Measurements from ENCODE around the gene USP28. TPM values are rescaled to one million over a fixed set of nuclear protein-coding genes. Genes with fewer than 3 reads are reported as not detected.
A peak's percentile ranks its signal among the peaks of the same experiment; 100 is the strongest.
"Not testable (repeated sequence)": the region's sequence is repeated elsewhere in the genome, so short reads cannot be mapped to it uniquely, and the experiment has no call there.

The USP28 gene
- total RNA-seq, 1 experiment from 2014 or later: 49.9 TPM

GRCh38 chr11:113894421-113894996, 19.1 kb upstream of the USP28 start:
- H3K27ac ChIP-seq: no peak overlapping the region
- H3K27me3 ChIP-seq: no peaks in the 10 kb centered on the region
- H3K9me3 ChIP-seq (replicated peaks): no peaks in the 10 kb centered on the region
- DNase-seq: peak; percentile 26 to 56
- H3K4me3 ChIP-seq: no peak overlapping the region
- H3K4me1 ChIP-seq: 0 out of 2 replicates have a peak, but pooled peaks cover 2% of the 10 kb centered on the region
- H3K36me3 ChIP-seq: no peaks in the 10 kb centered on the region

GRCh38 chr11:113888848-113889247, 13.5 kb upstream of the USP28 start:
- H3K4me3 ChIP-seq: no peak overlapping the region
- DNase-seq: no peak
- H3K36me3 ChIP-seq: no peaks in the 10 kb centered on the region
- no peaks in the 10 kb centered on the region for H3K27me3 ChIP-seq
- H3K9me3 ChIP-seq (replicated peaks): no peaks in the 10 kb centered on the region
- H3K27ac ChIP-seq: no peak overlapping the region
- H3K4me1 ChIP-seq: 0 out of 2 replicates have a peak, but pooled peaks cover 2% of the 10 kb centered on the region

GRCh38 chr11:113885897-113886296, 10.5 kb upstream of the USP28 start:
- H3K4me1 ChIP-seq: peaks cover 13% of the 10 kb centered on the region
- H3K9me3 ChIP-seq (replicated peaks): no peaks in the 10 kb centered on the region
- no peaks in the 10 kb centered on the region for H3K36me3 ChIP-seq
- no peak overlapping the region for H3K27ac ChIP-seq
- H3K27me3 ChIP-seq: no peaks in the 10 kb centered on the region
- peak in 1 of 2 experiments; percentile 39 for DNase-seq
- no peak overlapping the region for H3K4me3 ChIP-seq

- DNase-seq: peak in 1 of 2 experiments; percentile 40
- H3K36me3 ChIP-seq: no peaks in the 10 kb centered on the region
- no peaks in the 10 kb centered on the region for H3K27me3 ChIP-seq
- no peaks in the 10 kb centered on the region for H3K9me3 ChIP-seq (replicated peaks)
- no peak overlapping the region for H3K4me3 ChIP-seq
- peaks cover 17% of the 10 kb centered on the region for H3K4me1 ChIP-seq
- H3K27ac ChIP-seq: no peak overlapping the region
Observed at GRCh38 chr11:113884361-113884836, 9.0 kb upstream of the USP28 start.

- Histone ChIP-seq H3K36me3 (no peaks in the 10 kb centered on the region), H3K27ac (peak overlapping the region; percentile 76), H3K27me3 (no peaks in the 10 kb centered on the region), H3K9me3 (replicated peaks) (no peaks in the 10 kb centered on the region), H3K4me1 (peaks cover 17% of the 10 kb centered on the region), H3K4me3 (no peak overlapping the region)
- peak; percentile 70 to 86 for DNase-seq
Observed at GRCh38 chr11:113881856-113882255, 6.5 kb upstream of the USP28 start.

- H3K9me3 ChIP-seq (replicated peaks): no peaks in the 10 kb centered on the region
- H3K4me3 ChIP-seq: no peak overlapping the region
- H3K27ac ChIP-seq: peak overlapping the region; percentile 76
- no peaks in the 10 kb centered on the region for H3K27me3 ChIP-seq
- no peaks in the 10 kb centered on the region for H3K36me3 ChIP-seq
- DNase-seq: peak; percentile 29 to 66
- peaks cover 17% of the 10 kb centered on the region for H3K4me1 ChIP-seq
Observed at GRCh38 chr11:113880971-113881370, 5.6 kb upstream of the USP28 start.

GRCh38 chr11:113879446-113879845, 4.1 kb upstream of the USP28 start:
- H3K9me3 ChIP-seq (replicated peaks): not testable (repeated sequence)
- peaks cover 17% of the 10 kb centered on the region for H3K4me1 ChIP-seq

GRCh38 chr11:113877670-113878055, 2.3 kb upstream of the USP28 start:
- Histone ChIP-seq H3K27me3 (no peaks in the 10 kb centered on the region), H3K4me1 (peaks cover 19% of the 10 kb centered on the region), H3K4me3 (no peak overlapping the region), H3K36me3 (no peaks in the 10 kb centered on the region), H3K9me3 (replicated peaks) (no peaks in the 10 kb centered on the region), H3K27ac (no peak overlapping the region)
- DNase-seq: no peak

More at GRCh38 chr11:113879446-113879845, 4.1 kb upstream of the USP28 start:
- not testable (repeated sequence) for H3K27me3 ChIP-seq, H3K27ac ChIP-seq, DNase-seq, H3K36me3 ChIP-seq, H3K4me3 ChIP-seq

GRCh38 chr11:113876798-113877669, 1.7 kb upstream of the USP28 start:
- Histone ChIP-seq H3K9me3 (replicated peaks) (no peaks in the 10 kb centered on the region), H3K27me3 (no peaks in the 10 kb centered on the region), H3K4me3 (peak overlapping the region; percentile 70), H3K36me3 (no peaks in the 10 kb centered on the region), H3K27ac (peak overlapping the region; percentile 95), H3K4me1 (peaks cover 17% of the 10 kb centered on the region)
- no peak for DNase-seq

GRCh38 chr11:113876074-113876797, 864 bp upstream of the USP28 start:
- no peaks in the 10 kb centered on the region for H3K9me3 ChIP-seq (replicated peaks)
- no peaks in the 10 kb centered on the region for H3K27me3 ChIP-seq

GRCh38 chr11:113874581-113875233, 665 bp downstream of the USP28 start:
- H3K4me1 ChIP-seq: peaks cover 3% of the 10 kb centered on the region
- H3K4me3 ChIP-seq: peak overlapping the region; percentile 70
- H3K27ac ChIP-seq: peak overlapping the region; percentile 23; the same call in 1 of the 2 replicates
- no peaks in the 10 kb centered on the region for H3K27me3 ChIP-seq
- H3K36me3 ChIP-seq: no peaks in the 10 kb centered on the region
- no peaks in the 10 kb centered on the region for H3K9me3 ChIP-seq (replicated peaks)
- peak in 1 of 2 experiments; percentile 33 for DNase-seq

More at GRCh38 chr11:113876074-113876797, 864 bp upstream of the USP28 start:
- peak overlapping the region; percentile 70 for H3K4me3 ChIP-seq
- DNase-seq: peak; percentile 25 to 36
- no peaks in the 10 kb centered on the region for H3K36me3 ChIP-seq
- peak overlapping the region; percentile 95 for H3K27ac ChIP-seq
- peaks cover 11% of the 10 kb centered on the region for H3K4me1 ChIP-seq

- Histone ChIP-seq H3K27ac (no peak overlapping the region), H3K36me3 (no peaks in the 10 kb centered on the region), H3K4me1 (peaks cover 3% of the 10 kb centered on the region), H3K4me3 (peak overlapping the region; percentile 70), H3K27me3 (no peaks in the 10 kb centered on the region), H3K9me3 (replicated peaks) (no peaks in the 10 kb centered on the region)
- DNase-seq: no peak
Observed at GRCh38 chr11:113874096-113874495, 1.3 kb downstream of the USP28 start.

GRCh38 chr11:113873236-113873626, 2.1 kb downstream of the USP28 start:
- Histone ChIP-seq H3K27me3 (no peaks in the 10 kb centered on the region), H3K36me3 (no peaks in the 10 kb centered on the region; the same call in 1 of the 2 replicates), H3K27ac (no peak overlapping the region), H3K4me3 (no peak overlapping the region), H3K9me3 (replicated peaks) (no peaks in the 10 kb centered on the region), H3K4me1 (peaks cover 3% of the 10 kb centered on the region)
- DNase-seq: no peak

GRCh38 chr11:113871336-113871735, 4.0 kb downstream of the USP28 start:
- Histone ChIP-seq H3K27me3 (no peaks in the 10 kb centered on the region), H3K27ac (no peak overlapping the region), H3K4me3 (no peak overlapping the region), H3K36me3 (no peaks in the 10 kb centered on the region; the same call in 1 of the 2 replicates), H3K4me1 (peaks cover 3% of the 10 kb centered on the region; the same call in 1 of the 2 replicates), H3K9me3 (replicated peaks) (no peaks in the 10 kb centered on the region)
- no peak for DNase-seq

All from SJCRH30 (cell line).